GM23338 (cell line): ENCODE results near the gene MDGA2.

Source experiments
- POLR2AphosphoS5 ChIP-seq: IDR thresholded peaks from 2 replicates; pipeline ENCODE4 v1.6.1; 2016; ENCODE audit warnings: antibody characterized with exemption, low read depth
- TF ChIP-seq, protein P1 (sequence below), 2 experiments: fragments of 200-600 bp in 1 of 2; sonication (generic) in 1 of 2; conservative IDR thresholded peaks; 2 replicates each; pipeline versions ENCODE4 v1.5.1 to v1.6.1; 2016 to 2017; ENCODE audit warnings: antibody characterized with exemption in 2 of 2, low read depth in 2 of 2, mild to moderate bottlenecking in 2 of 2, moderate library complexity in 1 of 2

GRCh38 chr14:46885566-46885965 lies 789.8 kb downstream of the MDGA2 start:
- TF ChIP-seq, protein P1, sequence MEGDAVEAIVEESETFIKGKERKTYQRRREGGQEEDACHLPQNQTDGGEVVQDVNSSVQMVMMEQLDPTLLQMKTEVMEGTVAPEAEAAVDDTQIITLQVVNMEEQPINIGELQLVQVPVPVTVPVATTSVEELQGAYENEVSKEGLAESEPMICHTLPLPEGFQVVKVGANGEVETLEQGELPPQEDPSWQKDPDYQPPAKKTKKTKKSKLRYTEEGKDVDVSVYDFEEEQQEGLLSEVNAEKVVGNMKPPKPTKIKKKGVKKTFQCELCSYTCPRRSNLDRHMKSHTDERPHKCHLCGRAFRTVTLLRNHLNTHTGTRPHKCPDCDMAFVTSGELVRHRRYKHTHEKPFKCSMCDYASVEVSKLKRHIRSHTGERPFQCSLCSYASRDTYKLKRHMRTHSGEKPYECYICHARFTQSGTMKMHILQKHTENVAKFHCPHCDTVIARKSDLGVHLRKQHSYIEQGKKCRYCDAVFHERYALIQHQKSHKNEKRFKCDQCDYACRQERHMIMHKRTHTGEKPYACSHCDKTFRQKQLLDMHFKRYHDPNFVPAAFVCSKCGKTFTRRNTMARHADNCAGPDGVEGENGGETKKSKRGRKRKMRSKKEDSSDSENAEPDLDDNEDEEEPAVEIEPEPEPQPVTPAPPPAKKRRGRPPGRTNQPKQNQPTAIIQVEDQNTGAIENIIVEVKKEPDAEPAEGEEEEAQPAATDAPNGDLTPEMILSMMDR (conservative IDR thresholded peaks at IDR 0.05; ENCODE audit: low read depth in 2 of 2), result no peak
- no peak for TF ChIP-seq POLR2AphosphoS5
